Neuronal stem cell (in vitro differentiated cells): ENCODE results near the gene KIF14.

Experiments used
- DNase-seq: peaks from one replicate; pipeline ENCODE4 v3.0.0-alpha.2; 2013; ENCODE audit warnings: low spot score
- H2AFZ ChIP-seq: one replicate; pipeline ENCODE4 v1.6.1; 2013; ENCODE audit warnings: mild to moderate bottlenecking, low read length, inconsistent platforms
- H2AK5ac ChIP-seq: 2 replicates; pipeline ENCODE4 v1.6.1; 2013; ENCODE audit warnings: low read depth, mild to moderate bottlenecking, inconsistent platforms, low read length, moderate library complexity, mixed read lengths
- H2BK120ac ChIP-seq: 2 replicates; pipeline ENCODE4 v1.6.1; 2013; ENCODE audit warnings: low read depth, mild to moderate bottlenecking, inconsistent platforms, low read length, moderate library complexity, mixed read lengths
- H2BK12ac ChIP-seq: one replicate; pipeline ENCODE4 v1.6.1; 2013; ENCODE audit warnings: low read length, inconsistent platforms
- H2BK15ac ChIP-seq: 2 replicates; pipeline ENCODE4 v1.6.1; 2013; ENCODE audit warnings: mild to moderate bottlenecking, low read length, inconsistent platforms, mixed read lengths
- H2BK5ac ChIP-seq: one replicate; pipeline ENCODE4 v1.6.1; 2013; ENCODE audit warnings: inconsistent platforms, mild to moderate bottlenecking, low read length, moderate library complexity
- H3K14ac ChIP-seq: one replicate; pipeline ENCODE4 v1.6.1; 2013; ENCODE audit warnings: low read length, inconsistent platforms
- H3K18ac ChIP-seq: 2 replicates; pipeline ENCODE4 v1.6.1; 2013; ENCODE audit warnings: low read length, inconsistent platforms
- H3K23ac ChIP-seq: 2 replicates; pipeline ENCODE4 v1.6.1; 2013; ENCODE audit warnings: low read depth, mild to moderate bottlenecking, mixed read lengths, low read length, inconsistent platforms; ENCODE audit not compliant: poor library complexity
- H3K27ac ChIP-seq: replicated peaks from 3 replicates; pipeline ENCODE4 v1.5.1; 2013; ENCODE audit warnings: low read length, inconsistent platforms
- H3K27me3 ChIP-seq, 3 experiments: 2 replicates each; pipeline ENCODE4 v1.6.1; 2013; ENCODE audit warnings: low read length in 3 of 3, mild to moderate bottlenecking in 2 of 3, inconsistent platforms in 1 of 3, low read depth in 1 of 3, mixed read lengths in 1 of 3, moderate library complexity in 1 of 3; ENCODE audit not compliant: control insufficient read depth in 3 of 3, insufficient read depth in 3 of 3
- H3K36me3 ChIP-seq, 2 donors: replicated peaks in 1 of 2; 2 replicates each; pipeline ENCODE4 v1.6.1; 2013; ENCODE audit warnings: low read length in 2 of 2; ENCODE audit not compliant: control insufficient read depth in 2 of 2, insufficient read depth in 2 of 2
- H3K4ac ChIP-seq: 2 replicates; pipeline ENCODE4 v1.6.1; 2013; ENCODE audit warnings: inconsistent platforms, mild to moderate bottlenecking, low read length, moderate library complexity
- H3K4me1 ChIP-seq, 2 donors: 1 replicate in 1 of 2; 2 replicates in 1 of 2; pipeline ENCODE4 v1.6.1; 2013; ENCODE audit warnings: low read length in 2 of 2, low read depth in 1 of 2; ENCODE audit not compliant: control insufficient read depth in 2 of 2, insufficient read depth in 1 of 2
- H3K4me2 ChIP-seq: one replicate; pipeline ENCODE4 v1.6.1; 2013; ENCODE audit warnings: mild to moderate bottlenecking, low read length, inconsistent platforms; ENCODE audit not compliant: insufficient read depth, poor library complexity, severe bottlenecking
- H3K4me3 ChIP-seq, 2 donors: 2 replicates each; pipeline ENCODE4 v1.5.1; 2013; ENCODE audit warnings: low read length in 2 of 2, mild to moderate bottlenecking in 2 of 2, inconsistent platforms in 1 of 2, moderate library complexity in 1 of 2
- H3K79me1 ChIP-seq: one replicate; pipeline ENCODE4 v1.6.1; 2013; ENCODE audit warnings: low read depth, mild to moderate bottlenecking, inconsistent platforms, low read length, moderate library complexity
- H3K9ac ChIP-seq: one replicate; pipeline ENCODE4 v1.6.1; 2013; ENCODE audit warnings: mild to moderate bottlenecking, low read depth, low read length, inconsistent platforms; ENCODE audit not compliant: poor library complexity
- H3K9me3 ChIP-seq, 2 donors: replicated peaks in 1 of 2; 2 replicates each; pipeline versions ENCODE3 to v1.6.1; 2013; ENCODE audit warnings: low read length in 2 of 2, mild to moderate bottlenecking in 2 of 2, inconsistent platforms in 1 of 2, low read depth in 1 of 2, mixed read lengths in 1 of 2, moderate library complexity in 1 of 2; ENCODE audit not compliant: control insufficient read depth in 2 of 2, insufficient read depth in 1 of 2
- H4K8ac ChIP-seq: one replicate; pipeline ENCODE4 v1.6.1; 2013; ENCODE audit warnings: low read depth, mild to moderate bottlenecking, inconsistent platforms, low read length, moderate library complexity
- H4K91ac ChIP-seq: one replicate; pipeline ENCODE4 v1.6.1; 2013; ENCODE audit warnings: low read length, low read depth, mild to moderate bottlenecking, inconsistent platforms; ENCODE audit not compliant: poor library complexity
- whole genome bisulfite sequencing, 2 donors: extraction: QIAGEN DNeasy Blood & Tissue Kit; methylation state at CpG; one replicate each; pipeline ENCODE4 v1.1.7; 2013; ENCODE audit warnings: missing lambda C conversion rate in 2 of 2, mixed read lengths in 1 of 2; ENCODE audit not compliant: insufficient read length in 2 of 2, insufficient replicate concordance in 1 of 2; ENCODE audit errors: extremely low coverage in 2 of 2; 5-methylcytosine and 5-hydroxymethylcytosine counted together

KIF14 gene

DNA sequence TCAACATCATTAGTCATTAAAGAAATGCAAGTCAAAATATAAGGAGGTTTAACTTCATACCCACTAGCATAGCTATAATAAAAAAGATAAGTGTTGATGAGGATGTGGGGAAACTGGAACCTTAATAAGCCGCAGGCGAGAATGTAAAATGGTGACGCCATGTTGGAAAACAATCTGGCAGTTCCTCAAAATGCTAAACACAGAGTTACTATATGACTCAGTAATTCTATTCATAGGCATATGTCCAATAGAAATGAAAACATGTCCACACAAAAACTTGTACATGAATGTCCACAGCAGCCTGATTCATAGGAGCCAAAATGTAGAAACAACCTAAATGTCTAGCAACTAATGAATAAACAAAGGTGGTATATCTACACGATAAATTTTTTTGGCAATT lies 26.0 kb upstream of the KIF14 start:
- no CpG with 5 or more reads among the region's 4 CpGs for WGBS, 2 donors
- Histone ChIP-seq H4K91ac (no peak overlapping the region), H3K27me3 (no peaks in the 10 kb centered on the region), H3K4me1 (no peaks in the 10 kb centered on the region), H3K4me2 (no peak overlapping the region), H2BK5ac (no peak overlapping the region), H3K18ac (no peak overlapping the region), H3K9me3 (no peaks in the 10 kb centered on the region), H2BK12ac (no peak overlapping the region), H3K23ac (no peak overlapping the region), H2AFZ (no peak overlapping the region), H3K27ac (no peak overlapping the region), H3K14ac (no peak overlapping the region), H2BK15ac (no peak overlapping the region), H3K36me3 (peaks cover 4 to 81% of the 10 kb centered on the region in 2 donors), H3K4ac (no peak overlapping the region), H2BK120ac (no peak overlapping the region), H3K4me3 (no peak overlapping the region), H3K9ac (no peak overlapping the region), H2AK5ac (no peak overlapping the region), H4K8ac (no peak overlapping the region), H3K79me1 (no peaks in the 10 kb centered on the region)
- DNase-seq: no peak

- Histone ChIP-seq H3K36me3 (peaks cover 4 to 74% of the 10 kb centered on the region in 2 donors), H3K23ac (no peak overlapping the region), H4K91ac (no peak overlapping the region), H3K4me1 (no peaks in the 10 kb centered on the region), H2BK12ac (no peak overlapping the region), H2BK5ac (no peak overlapping the region), H3K14ac (no peak overlapping the region), H3K18ac (no peak overlapping the region), H2BK15ac (no peak overlapping the region), H3K9ac (no peak overlapping the region), H3K79me1 (no peaks in the 10 kb centered on the region), H2AK5ac (no peak overlapping the region), H3K27ac (no peak overlapping the region), H3K4me2 (no peak overlapping the region), H2BK120ac (no peak overlapping the region), H3K4me3 (no peak overlapping the region), H3K9me3 (no peaks in the 10 kb centered on the region), H3K4ac (no peak overlapping the region), H3K27me3 (no peaks in the 10 kb centered on the region), H4K8ac (no peak overlapping the region), H2AFZ (no peak overlapping the region)
- no peak for DNase-seq
These were observed 23.5 kb upstream of the KIF14 start for GRCh38 chr1:200644021-200644420.

GRCh38 chr1:200642481-200642880 lies 21.9 kb upstream of the KIF14 start:
- Histone ChIP-seq H3K27me3 (no peaks in the 10 kb centered on the region), H3K4me3 (no peak overlapping the region), H2BK120ac (no peak overlapping the region), H2BK5ac (no peak overlapping the region), H3K4me2 (no peak overlapping the region), H3K9me3 (peaks cover 0 to 2% of the 10 kb centered on the region in 2 donors), H3K4ac (no peak overlapping the region), H2AFZ (no peak overlapping the region), H3K9ac (no peak overlapping the region), H2AK5ac (no peak overlapping the region), H4K8ac (no peak overlapping the region), H2BK12ac (no peak overlapping the region), H4K91ac (no peak overlapping the region), H3K4me1 (no peaks in the 10 kb centered on the region), H3K14ac (no peak overlapping the region), H3K27ac (no peak overlapping the region), H3K18ac (no peak overlapping the region), H3K36me3 (peaks cover 2 to 58% of the 10 kb centered on the region in 2 donors), H2BK15ac (no peak overlapping the region), H3K23ac (no peak overlapping the region), H3K79me1 (no peaks in the 10 kb centered on the region)
- whole genome bisulfite sequencing, 2 donors: no CpG with 5 or more reads among the region's 6 CpGs
- DNase-seq: no peak

GRCh38 chr1:200640963-200641401 lies 20.4 kb upstream of the KIF14 start:
- no CpG with 5 or more reads among the region's 5 CpGs for WGBS, 2 donors
- H2AK5ac ChIP-seq: no peak overlapping the region
- no peak overlapping the region for H2BK12ac ChIP-seq
- no peak overlapping the region for H3K4me2 ChIP-seq
- no peaks in the 10 kb centered on the region for H3K4me1 ChIP-seq
- H3K4ac ChIP-seq: no peak overlapping the region
- no peak overlapping the region for H4K91ac ChIP-seq
- no peak overlapping the region for H4K8ac ChIP-seq
- DNase-seq: no peak
- no peak overlapping the region for H3K4me3 ChIP-seq
- H2AFZ ChIP-seq: no peak overlapping the region
- no peak overlapping the region for H3K14ac ChIP-seq
- no peak overlapping the region for H3K27ac ChIP-seq
- no peak overlapping the region for H3K18ac ChIP-seq
- H3K79me1 ChIP-seq: no peaks in the 10 kb centered on the region
- no peak overlapping the region for H3K9ac ChIP-seq
- no peak overlapping the region for H2BK5ac ChIP-seq
- H3K23ac ChIP-seq: no peak overlapping the region
- H2BK15ac ChIP-seq: no peak overlapping the region
- H3K36me3 ChIP-seq: peaks cover 0 to 43% of the 10 kb centered on the region in 2 donors
- peaks cover 0 to 2% of the 10 kb centered on the region in 2 donors for H3K9me3 ChIP-seq
- H2BK120ac ChIP-seq: no peak overlapping the region
- no peaks in the 10 kb centered on the region for H3K27me3 ChIP-seq
